OCI-M2 (cell line): Measurements from ENCODE around the gene RNF157.

ENCODE experiments used
- DNase-seq: peaks from one replicate; lab custom pipeline; 2025; ENCODE audit not compliant: unreplicated experiment; lab: John Stamatoyannopoulos, UW

The RNF157 gene

DNA sequence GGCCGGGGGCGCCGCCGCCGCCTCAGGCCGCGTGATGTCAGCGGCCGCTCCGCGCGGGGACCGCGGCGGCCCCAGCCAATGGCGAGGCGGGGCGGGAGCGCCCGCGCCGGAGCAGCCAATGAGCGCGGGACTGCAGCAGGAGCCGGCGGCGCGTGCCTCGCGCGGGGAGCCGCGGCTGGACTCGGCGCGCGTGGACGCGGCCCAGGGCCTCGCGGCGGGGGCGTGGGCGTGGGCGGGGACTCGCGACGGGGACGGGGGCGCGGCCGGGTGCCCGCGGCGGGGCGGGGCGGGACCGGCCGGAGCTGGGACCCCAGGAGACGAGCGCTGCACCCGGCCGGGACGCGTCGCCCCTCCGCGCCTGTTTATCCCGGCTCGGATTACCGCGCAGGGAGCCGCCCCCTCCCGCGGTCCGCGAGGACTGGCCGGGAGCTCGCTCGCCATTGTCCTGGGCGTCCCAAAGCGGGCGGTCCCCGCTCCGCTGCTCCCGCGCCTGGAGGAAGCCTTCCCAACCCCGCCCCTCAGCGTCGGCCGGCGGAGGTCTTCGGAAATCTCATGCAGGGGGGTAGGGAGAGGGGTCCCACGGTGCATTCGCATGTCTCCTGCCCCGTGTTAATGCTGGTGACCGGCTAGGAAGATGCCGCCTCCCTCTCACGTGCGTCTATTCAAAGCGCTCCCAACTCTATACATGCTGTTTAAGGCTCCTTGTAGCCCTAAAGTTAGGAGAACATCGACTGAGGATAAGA is at the start of gene RNF157:
TSS of gene RNF157 (minus strand) at position 33 of the 743 bp plus-strand sequence. CDS start 253 bp downstream, outside the sequence.
- DNase-seq = no peak

DNA sequence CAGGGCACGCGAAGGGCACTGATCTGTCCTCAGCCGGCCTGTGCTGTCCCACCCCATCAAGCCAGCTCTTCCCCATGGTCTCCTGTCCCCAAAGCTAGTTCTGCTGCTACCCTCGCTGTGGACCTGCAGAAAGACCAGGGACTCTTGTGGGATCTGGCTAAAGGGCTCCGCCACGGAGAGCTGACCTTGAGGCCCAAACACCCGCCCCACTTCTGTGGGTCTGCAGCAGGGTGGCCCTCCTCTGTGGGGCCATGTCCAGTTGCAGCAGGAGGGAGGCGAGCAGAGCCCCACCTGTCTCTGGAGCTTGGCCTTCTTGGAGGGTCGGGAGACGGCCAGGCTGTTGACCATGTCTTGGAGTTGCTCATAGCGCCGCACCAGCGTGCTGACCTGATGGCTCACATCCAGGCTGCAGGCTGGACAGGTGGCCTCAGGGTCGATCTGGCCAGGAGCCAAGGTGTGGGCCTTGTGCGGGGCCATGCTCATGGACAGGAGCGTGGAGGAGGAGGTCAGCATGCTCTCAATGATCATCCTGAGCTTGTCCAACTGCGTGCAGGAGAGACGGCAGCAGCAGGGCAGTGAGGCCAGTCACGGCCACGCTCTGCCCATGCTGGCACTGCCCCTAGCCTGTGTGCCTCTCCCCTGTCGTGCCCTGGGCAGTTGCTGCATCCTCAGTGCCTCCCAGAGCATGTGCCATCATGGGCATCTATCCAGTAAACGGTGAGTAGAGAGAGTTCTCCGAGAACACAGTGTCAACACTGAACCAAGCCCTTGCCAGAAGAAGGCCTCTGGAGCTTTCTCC is 41.5 kb upstream of the RNF157 start:
- no peak for DNase-seq

DNA sequence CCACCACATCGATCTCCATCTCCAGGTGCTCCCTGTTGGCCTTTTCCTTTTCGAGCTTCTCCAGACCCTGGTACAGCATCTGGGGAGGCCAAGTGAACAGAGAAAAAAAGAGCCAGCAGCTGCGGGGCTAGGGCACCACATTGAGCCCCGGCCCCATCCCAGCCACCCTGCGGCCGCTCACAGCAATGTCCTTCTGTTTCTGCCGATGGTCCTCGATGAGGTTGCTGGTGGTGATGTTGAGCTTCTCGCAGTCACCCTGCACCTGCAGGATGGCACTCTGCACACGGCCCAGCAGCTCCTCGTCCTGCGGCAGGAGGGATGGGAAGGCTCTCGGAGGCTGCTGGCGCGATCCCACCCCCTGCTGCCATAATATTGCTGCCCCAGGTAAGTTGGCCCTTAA is 40.4 kb upstream of the RNF157 start:
- DNase-seq = no peak

DNA sequence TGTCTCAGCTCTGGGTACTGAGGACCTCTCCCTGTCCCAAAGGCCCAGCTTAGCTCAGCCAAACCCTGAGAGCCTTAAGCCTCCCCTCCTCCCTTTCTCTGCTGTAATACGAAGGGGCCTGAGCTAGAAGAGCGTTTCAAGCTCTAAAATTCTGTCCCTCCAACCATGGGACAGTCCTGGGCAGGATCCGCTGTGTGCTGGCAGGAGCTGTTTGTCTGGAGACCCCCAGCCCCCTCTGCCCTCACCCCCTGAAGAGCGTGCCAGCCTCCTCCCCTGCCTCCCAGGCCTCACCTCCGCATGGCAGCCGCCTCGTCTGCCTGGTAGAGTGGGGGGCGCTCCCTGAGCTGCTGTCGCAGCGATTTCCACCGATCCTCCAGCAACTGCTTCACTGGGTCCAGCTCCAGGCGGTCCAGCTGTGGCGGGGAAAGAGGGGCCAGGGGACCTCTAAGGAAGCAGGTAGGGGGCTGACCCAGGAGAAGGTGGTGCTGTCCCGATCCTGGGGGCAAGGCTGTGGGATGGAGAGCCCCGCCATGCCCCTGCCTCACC is 39.5 kb upstream of the RNF157 start:
- DNase-seq = no peak

DNA sequence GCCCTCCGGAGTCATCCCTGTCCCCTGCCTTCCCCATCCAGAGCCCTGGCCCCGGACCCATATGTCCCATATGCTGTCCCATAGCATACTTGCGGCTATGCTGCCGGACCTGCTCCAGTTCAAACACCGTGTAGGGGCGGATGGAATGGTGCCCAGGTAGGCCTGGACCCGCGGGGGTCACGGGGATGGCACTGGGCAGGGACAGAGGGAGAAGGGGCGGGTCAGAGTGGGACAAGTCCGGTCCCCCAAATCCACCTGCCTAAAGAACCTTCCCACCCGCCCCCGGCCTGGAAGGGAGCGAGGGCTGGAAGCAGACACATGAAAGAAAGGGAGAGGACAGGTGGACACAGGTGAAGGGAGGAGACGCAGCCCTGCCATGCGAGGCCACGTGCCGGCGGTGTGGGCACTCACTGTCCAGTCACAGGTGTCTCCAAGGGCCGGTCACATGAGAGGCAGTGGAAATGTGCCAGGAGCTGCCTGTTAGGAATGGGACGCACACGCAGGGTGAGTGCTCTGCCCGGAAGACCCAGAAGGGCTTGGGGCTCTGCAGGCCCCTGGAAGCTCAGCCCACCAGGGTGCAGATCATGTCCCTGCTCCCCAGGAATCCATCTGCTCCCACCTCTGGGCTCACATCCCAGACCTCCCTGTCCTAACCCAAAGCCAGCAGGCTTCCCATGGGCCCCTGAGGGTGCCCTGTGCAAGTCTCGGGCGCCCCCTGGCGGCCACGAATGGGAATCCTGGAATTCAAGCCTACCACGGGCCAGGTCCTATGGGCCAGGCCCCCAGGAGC is 38.9 kb upstream of the RNF157 start:
- DNase-seq = peak; percentile 22

DNA sequence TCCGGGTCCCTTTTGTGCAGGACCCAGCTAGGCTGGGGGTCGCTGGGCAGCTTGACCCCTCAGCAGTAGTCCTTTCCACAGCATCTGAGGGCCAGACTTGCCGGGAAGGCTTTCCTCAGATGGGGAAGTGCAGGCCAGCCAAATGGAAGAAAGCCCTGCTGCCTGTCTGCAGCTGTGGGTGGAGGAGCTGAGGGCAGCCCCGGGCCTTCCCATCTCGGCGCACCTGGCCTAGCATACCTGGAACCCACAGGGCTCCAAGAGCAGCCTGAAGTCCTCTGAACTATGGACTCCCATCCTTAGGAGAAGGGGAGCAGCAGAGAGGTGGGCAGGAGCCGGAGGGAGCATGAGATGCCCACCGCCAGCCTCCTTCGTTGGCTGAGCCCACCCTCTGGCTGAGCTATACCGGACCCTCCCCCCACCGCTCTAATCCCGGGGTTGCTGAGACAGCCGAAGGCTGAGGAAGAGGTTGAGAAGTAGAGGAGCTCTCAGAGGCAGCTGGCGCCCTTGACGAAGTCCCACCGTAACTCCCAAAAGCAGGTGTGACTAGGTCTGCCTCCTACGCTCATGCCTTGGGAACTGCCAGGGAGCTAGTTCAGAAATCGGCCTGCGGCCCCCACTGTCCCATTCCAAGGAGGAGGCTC is 38.1 kb upstream of the RNF157 start:
- DNase-seq = no peak

DNA sequence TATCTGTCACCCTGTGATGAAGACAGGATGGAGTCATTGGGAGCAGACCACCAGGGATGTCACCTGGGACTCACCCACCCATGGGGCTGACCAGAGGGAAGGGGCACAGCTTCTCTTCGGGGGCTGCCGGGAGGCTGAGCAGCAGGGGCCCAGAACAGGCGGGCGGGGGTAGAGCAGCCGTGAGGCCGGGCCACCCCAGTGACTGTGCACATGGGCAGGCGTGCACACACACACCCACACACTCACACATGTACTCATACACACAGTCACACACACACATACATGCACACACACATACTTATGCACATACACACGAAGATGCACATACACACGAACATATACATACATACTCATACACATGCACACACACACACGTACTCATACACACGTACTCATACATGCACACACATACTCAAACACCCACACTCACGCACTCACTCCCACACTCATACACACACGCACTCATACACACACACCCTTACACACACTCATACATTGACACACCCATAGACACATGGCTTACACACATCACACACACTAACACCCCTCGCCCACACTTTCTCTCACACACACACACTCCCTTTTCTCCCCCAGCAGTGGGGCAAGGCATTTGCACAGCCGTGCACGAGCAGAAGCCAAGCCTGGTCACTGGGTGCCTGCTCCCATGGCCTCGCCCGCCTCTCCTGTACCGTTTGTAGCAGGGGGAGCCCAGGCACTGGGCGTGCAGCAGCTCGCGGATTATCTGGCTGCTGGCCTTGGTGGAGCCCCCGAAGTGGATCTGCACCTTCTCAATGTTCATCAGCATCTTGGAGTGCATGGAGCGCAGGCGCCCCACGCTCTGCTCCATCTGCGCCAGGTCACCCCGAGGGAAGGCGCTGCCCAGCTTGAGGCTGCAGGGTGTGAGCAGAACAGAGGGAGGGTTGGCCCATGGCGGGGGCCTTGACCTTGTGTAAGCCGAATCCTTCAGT is 37.3 kb upstream of the RNF157 start:
- DNase-seq = no peak

DNA sequence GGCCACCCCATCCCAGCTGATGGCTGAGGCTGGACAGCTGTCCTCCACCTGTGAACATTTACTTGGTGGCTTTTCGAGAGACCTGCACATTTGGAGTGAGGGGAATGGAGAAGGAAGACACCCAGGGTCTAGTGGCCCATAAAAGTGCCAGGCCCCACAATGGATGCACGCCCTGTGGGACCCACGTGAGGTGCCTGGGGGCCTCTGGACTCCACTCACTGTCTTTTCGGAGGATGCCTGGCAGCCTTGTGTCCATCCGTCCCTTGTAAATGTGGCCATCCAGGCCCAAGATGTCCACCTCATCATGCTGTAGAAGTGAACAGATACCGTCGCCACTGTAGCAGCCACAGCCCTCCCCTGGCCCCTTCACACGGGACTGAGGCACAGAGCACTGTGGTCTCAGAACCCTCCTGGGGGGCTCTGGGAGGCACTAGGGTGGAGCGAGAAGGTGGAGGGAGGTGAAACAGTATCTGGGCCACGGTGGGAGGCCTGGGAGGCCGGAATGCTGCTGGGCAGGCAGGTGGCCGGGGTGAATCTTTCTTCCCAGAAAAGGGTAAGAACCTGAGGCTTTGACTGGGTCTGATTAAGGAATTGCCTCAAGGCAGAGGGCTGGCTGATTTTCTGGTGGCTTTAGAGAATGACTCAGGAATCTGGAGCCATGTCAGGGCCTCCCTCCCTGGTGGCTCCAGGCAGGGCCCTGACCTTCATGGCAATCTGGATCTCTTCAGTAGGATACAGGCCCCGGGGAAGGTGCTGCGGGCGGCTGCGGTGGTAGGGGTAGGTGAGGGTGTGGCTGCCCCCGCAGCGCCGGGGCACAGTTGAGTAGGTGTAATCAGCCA is 36.4 kb upstream of the RNF157 start:
- no peak for DNase-seq

DNA sequence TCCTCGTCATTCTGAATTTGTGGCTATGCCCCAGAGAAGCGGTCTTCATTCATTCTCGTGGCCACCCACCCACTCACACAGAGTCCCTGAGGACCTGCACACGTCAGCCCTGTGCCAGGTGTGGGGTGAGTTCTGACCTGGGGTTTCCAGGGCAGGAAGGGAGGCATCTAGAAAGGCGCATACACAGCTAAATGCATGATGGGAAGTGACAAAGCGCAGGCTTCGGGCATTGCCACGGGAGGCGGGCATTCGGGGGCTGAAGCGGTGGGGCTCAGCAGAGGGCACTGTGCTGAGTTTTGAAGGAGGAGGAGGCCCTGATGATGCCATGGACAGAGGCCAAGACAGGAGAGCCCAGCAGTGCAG is 35.8 kb upstream of the RNF157 start:
- no peak for DNase-seq

DNA sequence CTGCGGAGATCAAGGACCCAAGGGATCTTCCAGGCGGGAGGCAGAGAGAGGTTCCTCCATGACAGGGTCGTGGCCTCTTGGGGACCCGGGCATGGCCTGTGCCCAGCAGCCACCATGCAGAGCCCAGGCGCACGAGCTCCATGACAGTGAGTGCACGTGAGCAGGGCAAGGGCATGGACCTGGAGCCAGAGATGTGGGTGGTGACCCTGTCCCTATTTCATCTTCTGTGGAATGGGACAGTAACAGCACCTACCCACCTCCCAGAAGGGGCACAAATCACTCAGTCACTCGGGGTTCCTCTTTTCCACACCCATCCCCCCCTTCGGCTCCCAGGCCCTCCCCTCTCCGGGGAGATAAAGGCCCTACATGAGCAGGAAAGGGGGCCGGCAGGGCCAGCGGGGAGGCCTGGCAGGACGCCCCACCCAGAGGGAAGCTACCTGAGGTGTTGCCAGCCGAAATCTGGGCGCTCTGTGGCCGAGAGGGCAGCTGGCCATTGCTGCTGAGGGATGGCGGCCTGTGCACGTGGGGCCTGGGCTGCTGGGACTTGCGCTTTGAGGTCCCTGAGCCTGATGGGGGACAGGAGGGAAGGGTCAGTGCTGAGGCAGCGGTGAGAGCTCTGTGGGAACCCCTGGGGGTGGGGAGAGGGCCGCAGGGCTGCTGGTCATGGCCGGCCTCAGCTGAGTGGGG is 35.2 kb upstream of the RNF157 start:
- DNase-seq = no peak

DNA sequence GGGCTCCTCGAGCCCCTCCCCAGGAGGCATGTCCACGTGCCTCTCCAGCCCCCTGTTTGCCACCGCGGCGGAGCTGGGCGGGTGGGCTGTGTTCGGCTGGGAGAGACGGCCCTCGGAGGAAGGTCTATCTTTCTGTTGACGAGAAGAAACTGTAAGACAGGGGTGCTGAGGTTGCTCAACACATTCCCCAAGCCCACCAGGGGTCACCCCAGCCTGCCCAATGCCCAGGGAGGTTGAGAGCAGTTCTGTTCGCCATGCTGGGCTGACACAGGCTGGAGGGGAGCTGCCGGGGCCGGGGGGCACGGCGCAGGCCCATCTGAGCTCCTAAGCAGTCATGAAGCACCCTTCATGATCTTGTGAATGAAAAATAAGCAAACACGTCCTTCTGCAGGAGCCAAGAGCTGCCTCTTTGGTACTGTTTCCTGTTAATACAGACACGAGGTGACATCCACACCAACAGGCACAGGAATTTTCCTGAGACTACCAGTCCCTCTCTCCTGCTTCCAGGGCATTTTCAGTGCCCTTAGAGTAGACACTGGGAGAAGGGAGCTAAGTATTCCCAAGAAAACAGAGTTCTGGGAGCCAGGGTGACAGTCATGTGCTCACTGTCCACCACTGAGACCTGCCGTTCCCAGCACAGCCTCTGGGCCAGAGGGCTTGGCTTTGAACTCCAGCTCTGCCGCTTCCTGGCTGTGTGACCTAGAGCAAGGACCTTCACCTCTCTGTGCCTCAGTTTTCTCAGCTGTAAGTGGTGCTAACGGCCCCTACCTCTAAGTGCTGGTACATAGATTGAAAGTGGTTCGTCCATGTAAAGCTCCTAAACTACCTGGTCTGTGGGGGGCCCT is 34.0 kb upstream of the RNF157 start:
- DNase-seq = no peak

DNA sequence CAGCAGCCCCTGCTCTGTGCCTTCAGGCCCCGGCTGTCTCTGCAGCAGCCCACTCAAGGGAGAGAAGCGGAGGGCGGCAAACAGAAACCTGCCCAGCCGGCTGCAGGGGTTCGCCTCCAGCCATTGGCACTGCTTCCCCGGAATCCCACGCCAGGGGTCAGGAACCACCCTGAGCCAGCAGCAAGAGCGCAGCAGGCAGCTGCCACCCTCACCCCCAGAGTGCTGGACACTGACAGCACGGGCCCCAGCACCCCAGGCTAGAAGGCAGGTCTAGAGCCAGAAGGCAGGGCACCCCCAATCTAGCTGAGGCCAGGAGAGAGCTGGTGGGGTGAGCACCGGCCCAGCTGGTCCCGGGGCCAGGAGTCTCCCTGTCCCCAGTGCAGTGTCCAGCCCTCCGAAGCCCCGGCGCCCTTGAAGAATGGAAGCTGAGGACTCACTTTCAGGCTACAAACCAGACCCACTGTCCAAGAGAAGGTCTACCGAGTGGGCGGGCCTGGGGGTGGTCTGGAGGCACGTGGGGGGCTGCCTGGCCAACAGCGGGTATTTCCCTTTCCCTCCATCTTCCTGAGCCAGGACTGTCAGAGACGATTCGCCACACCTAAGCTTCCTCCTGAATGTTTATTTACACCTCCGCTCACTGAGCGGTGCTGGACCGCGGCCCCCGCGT is 33.3 kb upstream of the RNF157 start:
- no peak for DNase-seq

DNA sequence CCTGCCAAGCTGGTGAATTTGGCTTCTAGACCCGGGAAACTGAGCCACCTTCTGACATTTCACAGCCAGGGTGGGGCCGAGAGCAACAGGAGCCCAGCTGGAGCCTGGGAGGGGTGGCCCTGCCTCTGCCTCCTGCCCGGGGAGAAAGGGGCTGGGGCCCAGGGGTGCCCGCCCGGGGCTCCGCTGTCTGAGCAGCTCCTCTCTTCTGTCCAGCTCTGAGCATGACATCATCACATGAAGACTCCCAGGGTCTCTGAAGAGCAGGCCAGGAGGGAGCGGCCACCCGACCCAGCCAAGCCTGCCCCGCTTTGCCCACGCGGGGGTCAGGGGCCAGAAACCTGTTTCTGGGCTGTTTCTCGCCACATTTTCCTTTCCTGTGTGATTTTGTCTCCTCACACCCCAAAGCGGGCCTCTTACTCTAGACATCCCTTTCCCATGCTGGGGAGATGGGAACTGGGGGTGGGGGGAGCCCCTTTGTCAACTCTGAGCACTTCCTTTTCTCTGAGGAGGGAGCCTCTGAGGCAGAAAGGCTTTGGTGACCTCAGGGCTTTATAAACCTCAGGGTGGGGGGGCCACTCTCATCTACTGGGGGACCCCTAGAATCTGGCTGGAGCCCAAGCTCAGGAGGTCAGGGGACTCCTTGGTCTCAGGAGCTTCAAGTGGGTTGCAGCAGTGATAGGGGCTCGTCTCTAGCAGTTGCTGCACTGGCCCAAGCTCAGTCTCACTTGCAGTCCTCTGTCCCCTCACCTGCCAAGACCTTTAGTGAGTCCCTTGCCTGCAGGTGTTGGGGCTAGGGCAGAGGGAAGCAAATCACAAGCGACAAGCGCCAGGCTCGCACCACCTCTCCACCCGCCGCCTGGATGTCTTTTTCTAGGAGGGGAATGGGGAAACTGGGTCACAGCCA is 32.5 kb upstream of the RNF157 start:
- DNase-seq = no peak

DNA sequence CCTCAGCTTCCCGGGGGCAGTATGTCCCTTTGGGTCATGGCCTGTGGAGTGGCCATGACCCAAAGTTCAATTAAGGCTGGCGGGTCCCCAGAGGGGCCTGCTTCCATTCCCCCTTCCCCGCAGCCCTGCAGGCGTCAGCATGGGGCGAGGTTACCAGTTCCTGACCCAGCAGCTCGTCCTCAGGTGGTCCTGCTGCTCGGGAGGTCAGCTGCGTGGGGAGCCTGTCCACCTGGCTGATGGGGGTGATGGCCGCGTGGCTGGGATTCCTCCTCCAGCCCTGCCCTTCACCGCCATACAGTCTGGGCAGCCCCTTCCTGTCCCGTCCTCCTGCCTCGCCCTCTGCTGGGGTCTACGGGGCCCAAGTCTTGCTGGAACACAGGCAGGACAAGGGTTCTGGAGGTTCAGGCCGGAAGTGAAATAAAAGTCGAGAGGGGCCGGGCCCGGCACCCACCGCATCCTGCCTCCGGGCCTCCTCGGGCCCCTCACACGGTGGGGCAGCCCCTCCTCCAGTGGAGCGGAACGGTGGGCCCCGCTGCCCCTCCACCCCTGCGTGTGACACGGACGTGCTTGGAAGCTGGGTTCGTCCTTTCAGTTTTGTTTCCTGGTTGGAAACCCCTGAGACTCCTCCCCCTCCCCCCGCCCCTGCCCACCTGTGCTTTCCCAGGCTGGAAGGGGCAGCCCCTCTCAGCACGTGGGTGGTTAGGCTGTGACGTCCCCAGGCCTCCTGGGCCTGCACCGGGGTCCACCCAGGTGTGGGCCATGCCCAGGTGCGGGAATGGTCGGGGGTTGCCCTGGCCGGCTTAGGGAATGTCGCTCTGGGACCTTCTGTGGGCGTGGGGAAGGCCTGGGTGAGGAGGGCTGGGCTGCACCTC is 31.6 kb upstream of the RNF157 start:
- no peak for DNase-seq
